Effector memory CD8-positive, alpha-beta T cell (primary cell): ENCODE data around the gene RHEB.

Experiments
- ATAC-seq: fragments of 150-1000 bp; cut with Tn5 transposase; replicated peaks from 2 replicates; pipeline ENCODE4 v1.10.0; 2021; ENCODE audit warnings: mild to moderate bottlenecking, moderate library complexity
- DNase-seq, 3 experiments: peaks; one replicate each; pipeline ENCODE4 v3.0.0; 2021
- H3K27ac Mint-ChIP-seq, 2 donors: one replicate each; pipeline ENCODE4 v1.8.0; 2022; ENCODE audit warnings: mild to moderate bottlenecking in 2 of 2, mixed read lengths in 2 of 2, moderate library complexity in 2 of 2
- H3K27me3 Mint-ChIP-seq, 2 donors: one replicate each; pipeline ENCODE4 v1.8.0; 2022; ENCODE audit warnings: mixed read lengths in 2 of 2
- H3K36me3 Mint-ChIP-seq: one replicate; pipeline ENCODE4 v1.8.0; 2022; ENCODE audit warnings: mild to moderate bottlenecking, moderate library complexity, mixed read lengths; ENCODE audit not compliant: insufficient read depth
- H3K4me1 Mint-ChIP-seq, 2 donors: one replicate each; pipeline ENCODE4 v1.8.0; 2022; ENCODE audit warnings: low read depth in 2 of 2, mixed read lengths in 2 of 2
- H3K4me3 Mint-ChIP-seq, 2 donors: one replicate each; pipeline ENCODE4 v1.8.0; 2022; ENCODE audit warnings: mild to moderate bottlenecking in 2 of 2, mixed read lengths in 2 of 2, moderate library complexity in 2 of 2
- H3K9me3 Mint-ChIP-seq, 2 donors: one replicate each; pipeline ENCODE4 v1.8.0; 2022; ENCODE audit warnings: mixed read lengths in 2 of 2

The RHEB gene

GRCh38 chr7:151465169-151465568 is 54.5 kb downstream of the RHEB start:
- Mint-ChIP-seq H3K36me3 (peaks cover 44% of the 10 kb centered on the region), H3K27me3 (no peaks in the 10 kb centered on the region), H3K9me3 (peaks cover 2 to 15% of the 10 kb centered on the region in 2 donors), H3K4me1 (peaks cover 18 to 26% of the 10 kb centered on the region in 2 donors), H3K4me3 (no peak overlapping the region), H3K27ac (no peak overlapping the region)
- ATAC-seq (no peak), DNase-seq (no peak)

- ATAC-seq: no peak
- no peak overlapping the region for H3K4me3 Mint-ChIP-seq
- H3K4me1 Mint-ChIP-seq: peaks cover 6 to 7% of the 10 kb centered on the region in 2 donors
- H3K27me3 Mint-ChIP-seq: no peaks in the 10 kb centered on the region
- H3K36me3 Mint-ChIP-seq: peaks cover 20% of the 10 kb centered on the region
- DNase-seq: no peak
- H3K27ac Mint-ChIP-seq: no peak overlapping the region
- peaks cover 2 to 15% of the 10 kb centered on the region in 2 donors for H3K9me3 Mint-ChIP-seq
These were observed 57.4 kb downstream of the RHEB start for GRCh38 chr7:151462306-151462779.

- Mint-ChIP-seq H3K4me1 (peaks cover 7 to 10% of the 10 kb centered on the region in 2 donors), H3K27me3 (no peaks in the 10 kb centered on the region), H3K4me3 (no peak overlapping the region), H3K27ac (no peak overlapping the region), H3K9me3 (peaks cover 2 to 15% of the 10 kb centered on the region in 2 donors), H3K36me3 (peaks cover 15% of the 10 kb centered on the region)
- no peak for DNase-seq
- ATAC-seq: no peak
These were observed 57.8 kb downstream of the RHEB start for GRCh38 chr7:151461942-151462230.

- Mint-ChIP-seq H3K27me3 (no peaks in the 10 kb centered on the region), H3K27ac (no peak overlapping the region), H3K9me3 (peaks cover 2 to 15% of the 10 kb centered on the region in 2 donors), H3K4me3 (no peak overlapping the region), H3K4me1 (peaks cover 7 to 10% of the 10 kb centered on the region in 2 donors), H3K36me3 (peaks cover 12% of the 10 kb centered on the region)
- DNase-seq (no peak), ATAC-seq (no peak)
These were observed 58.4 kb downstream of the RHEB start for GRCh38 chr7:151461096-151461941.

- Mint-ChIP-seq H3K36me3 (peaks cover 7% of the 10 kb centered on the region), H3K27ac (no peak overlapping the region), H3K9me3 (peaks cover 2 to 15% of the 10 kb centered on the region in 2 donors), H3K27me3 (no peaks in the 10 kb centered on the region), H3K4me3 (no peak overlapping the region), H3K4me1 (peaks cover 8 to 10% of the 10 kb centered on the region in 2 donors)
- no peak for DNase-seq
- no peak for ATAC-seq
These were observed 59.2 kb downstream of the RHEB start for GRCh38 chr7:151460474-151460855.

- Mint-ChIP-seq H3K9me3 (peaks cover 2 to 15% of the 10 kb centered on the region in 2 donors), H3K4me1 (peaks cover 8 to 10% of the 10 kb centered on the region in 2 donors), H3K36me3 (peaks cover 5% of the 10 kb centered on the region), H3K27ac (peak overlapping the region in 1 of 2 donors; percentile 35), H3K4me3 (no peak overlapping the region), H3K27me3 (no peaks in the 10 kb centered on the region)
- ATAC-seq (no peak), DNase-seq (no peak)
These were observed 59.8 kb downstream of the RHEB start for GRCh38 chr7:151459726-151460473.

- H3K27ac Mint-ChIP-seq: peak overlapping the region; percentile 15 to 53
- no peaks in the 10 kb centered on the region for H3K36me3 Mint-ChIP-seq
- ATAC-seq (no peak), DNase-seq (no peak)
- peaks cover 10% of the 10 kb centered on the region in 2 donors for H3K4me1 Mint-ChIP-seq
- H3K4me3 Mint-ChIP-seq: no peak overlapping the region
- peaks cover 0 to 2% of the 10 kb centered on the region in 2 donors for H3K27me3 Mint-ChIP-seq
- peaks cover 0 to under 1% of the 10 kb centered on the region in 2 donors for H3K9me3 Mint-ChIP-seq
These were observed 62.2 kb downstream of the RHEB start for GRCh38 chr7:151457534-151457933.

GRCh38 chr7:151456782-151457181 is 62.9 kb downstream of the RHEB start:
- ATAC-seq: no peak
- H3K4me1 Mint-ChIP-seq: peaks cover 10% of the 10 kb centered on the region in 2 donors
- H3K4me3 Mint-ChIP-seq: no peak overlapping the region
- peaks cover 0 to 10% of the 10 kb centered on the region in 2 donors for H3K27me3 Mint-ChIP-seq
- DNase-seq: no peak
- H3K27ac Mint-ChIP-seq: peak overlapping the region in 1 of 2 donors; percentile 15
- no peaks in the 10 kb centered on the region for H3K9me3 Mint-ChIP-seq
- no peaks in the 10 kb centered on the region for H3K36me3 Mint-ChIP-seq

GRCh38 chr7:151456276-151456675 is 63.4 kb downstream of the RHEB start:
- ATAC-seq: no peak
- H3K27ac Mint-ChIP-seq: no peak overlapping the region
- DNase-seq: no peak
- no peaks in the 10 kb centered on the region for H3K36me3 Mint-ChIP-seq
- no peak overlapping the region for H3K4me3 Mint-ChIP-seq
- H3K4me1 Mint-ChIP-seq: peaks cover 10% of the 10 kb centered on the region in 2 donors
- no peaks in the 10 kb centered on the region for H3K9me3 Mint-ChIP-seq
- peaks cover 0 to 10% of the 10 kb centered on the region in 2 donors for H3K27me3 Mint-ChIP-seq

- no peaks in the 10 kb centered on the region for H3K9me3 Mint-ChIP-seq
- H3K4me1 Mint-ChIP-seq: peaks cover 10% of the 10 kb centered on the region in 2 donors
- ATAC-seq (no peak), DNase-seq (no peak)
- no peaks in the 10 kb centered on the region for H3K36me3 Mint-ChIP-seq
- H3K27me3 Mint-ChIP-seq: peaks cover 5 to 10% of the 10 kb centered on the region in 2 donors
- H3K4me3 Mint-ChIP-seq: no peak overlapping the region
- no peak overlapping the region for H3K27ac Mint-ChIP-seq
These were observed 64.0 kb downstream of the RHEB start for GRCh38 chr7:151455690-151456089.

GRCh38 chr7:151454932-151455530 is 64.7 kb downstream of the RHEB start:
- DNase-seq (no peak), ATAC-seq (no peak)
- Mint-ChIP-seq H3K9me3 (no peaks in the 10 kb centered on the region), H3K4me3 (no peak overlapping the region), H3K36me3 (no peaks in the 10 kb centered on the region), H3K27me3 (peaks cover 8 to 11% of the 10 kb centered on the region in 2 donors), H3K27ac (no peak overlapping the region), H3K4me1 (peaks cover 10% of the 10 kb centered on the region in 2 donors)

GRCh38 chr7:151454305-151454704 is 65.4 kb downstream of the RHEB start:
- DNase-seq: no peak
- Mint-ChIP-seq H3K4me3 (no peak overlapping the region), H3K27me3 (peaks cover 13 to 18% of the 10 kb centered on the region in 2 donors), H3K27ac (no peak overlapping the region), H3K4me1 (peaks cover 10 to 13% of the 10 kb centered on the region in 2 donors), H3K9me3 (no peaks in the 10 kb centered on the region), H3K36me3 (no peaks in the 10 kb centered on the region)
- ATAC-seq: no peak

- no peak for DNase-seq
- H3K27me3 Mint-ChIP-seq: peaks cover 13 to 19% of the 10 kb centered on the region in 2 donors
- H3K9me3 Mint-ChIP-seq: no peaks in the 10 kb centered on the region
- H3K27ac Mint-ChIP-seq: no peak overlapping the region
- H3K36me3 Mint-ChIP-seq: no peaks in the 10 kb centered on the region
- H3K4me1 Mint-ChIP-seq: peaks cover 10 to 13% of the 10 kb centered on the region in 2 donors
- peak; percentile 58 for ATAC-seq
- peak overlapping the region in 1 of 2 donors; percentile 29 for H3K4me3 Mint-ChIP-seq
These were observed 66.3 kb downstream of the RHEB start for GRCh38 chr7:151453326-151453791.
